Mesenchymal stem cell (in vitro differentiated cells and primary cell): ENCODE measurements around the gene DIP2C.
"Not testable (repeated sequence)": the region's sequence is repeated elsewhere in the genome, so short reads cannot be mapped to it uniquely, and the experiment has no call there.

Experiments
- DNase-seq: peaks from one replicate; pipeline ENCODE4 v3.0.0-alpha.2; 2013
- H2AFZ ChIP-seq: one replicate; pipeline ENCODE4 v1.6.1; 2013; ENCODE audit warnings: low read depth, mild to moderate bottlenecking, control low read depth, inconsistent platforms, low read length, moderate library complexity
- H2AK5ac ChIP-seq: 2 replicates; pipeline ENCODE4 v1.6.1; 2013; ENCODE audit warnings: low read length, moderate library complexity, mild to moderate bottlenecking, inconsistent platforms; ENCODE audit not compliant: severe bottlenecking
- H2BK120ac ChIP-seq: one replicate; pipeline ENCODE4 v1.6.1; 2013; ENCODE audit warnings: low read depth, mild to moderate bottlenecking, inconsistent platforms, low read length, moderate library complexity
- H2BK12ac ChIP-seq, 2 experiments: one replicate each; pipeline ENCODE4 v1.6.1; 2013; ENCODE audit warnings: inconsistent platforms in 2 of 2, low read length in 2 of 2, mild to moderate bottlenecking in 2 of 2, moderate library complexity in 2 of 2, control low read depth in 1 of 2
- H2BK15ac ChIP-seq: one replicate; pipeline ENCODE4 v1.6.1; 2013; ENCODE audit warnings: mild to moderate bottlenecking, low read depth, inconsistent platforms; ENCODE audit not compliant: poor library complexity, severe bottlenecking
- H2BK5ac ChIP-seq: 2 replicates; pipeline ENCODE4 v1.6.1; 2013; ENCODE audit warnings: low read depth, mild to moderate bottlenecking, low read length, control low read depth, inconsistent platforms; ENCODE audit not compliant: poor library complexity, severe bottlenecking
- H3K14ac ChIP-seq, 2 experiments: one replicate each; pipeline ENCODE4 v1.6.1; 2013; ENCODE audit warnings: inconsistent platforms in 2 of 2, low read length in 2 of 2, control low read depth in 1 of 2, mild to moderate bottlenecking in 1 of 2, moderate library complexity in 1 of 2
- H3K18ac ChIP-seq, 2 experiments: one replicate each; pipeline ENCODE4 v1.6.1; 2013; ENCODE audit warnings: inconsistent platforms in 2 of 2, low read length in 2 of 2, control low read depth in 1 of 2, low read depth in 1 of 2, mild to moderate bottlenecking in 1 of 2
- H3K23ac ChIP-seq, 2 experiments: one replicate each; pipeline ENCODE4 v1.6.1; 2013; ENCODE audit warnings: inconsistent platforms in 2 of 2, low read length in 2 of 2, mild to moderate bottlenecking in 2 of 2, moderate library complexity in 2 of 2, control low read depth in 1 of 2
- H3K27ac ChIP-seq: 2 replicates; pipeline ENCODE4 v1.5.1; 2013; ENCODE audit warnings: mild to moderate bottlenecking, moderate library complexity, low read length, control low read depth, inconsistent platforms; ENCODE audit not compliant: poor library complexity, severe bottlenecking
- H3K27me3 ChIP-seq, 2 experiments: 2 replicates each; pipeline versions ENCODE4 v1.6.1 to v1.7.0; 2013; ENCODE audit warnings: low read length in 2 of 2, mild to moderate bottlenecking in 2 of 2, moderate library complexity in 2 of 2, control low read depth in 1 of 2, inconsistent platforms in 1 of 2; ENCODE audit not compliant: control insufficient read depth in 1 of 2, insufficient read depth in 1 of 2
- H3K36me3 ChIP-seq, 2 experiments: 2 replicates each; pipeline versions ENCODE4 v1.6.1 to v1.7.0; 2013; ENCODE audit warnings: low read length in 2 of 2, control low read depth in 1 of 2, inconsistent platforms in 1 of 2, low read depth in 1 of 2, mild to moderate bottlenecking in 1 of 2; ENCODE audit not compliant: insufficient read depth in 2 of 2, control insufficient read depth in 1 of 2
- H3K4ac ChIP-seq, 2 experiments: one replicate each; pipeline ENCODE4 v1.6.1; 2013; ENCODE audit warnings: inconsistent platforms in 2 of 2, low read length in 2 of 2, mild to moderate bottlenecking in 2 of 2, moderate library complexity in 2 of 2, control low read depth in 1 of 2, low read depth in 1 of 2
- H3K4me1 ChIP-seq: 2 replicates; pipeline ENCODE4 v1.6.1; 2013; ENCODE audit warnings: low read depth, low read length, control low read depth; ENCODE audit not compliant: control insufficient read depth, insufficient read depth
- H3K4me2 ChIP-seq: 2 replicates; pipeline ENCODE4 v1.6.1; 2013; ENCODE audit warnings: low read length, mild to moderate bottlenecking, inconsistent platforms; ENCODE audit not compliant: poor library complexity, severe bottlenecking
- H3K4me3 ChIP-seq, 2 experiments: 2 replicates each; pipeline versions ENCODE4 v1.5.1 to v1.7.0; 2013; ENCODE audit warnings: low read length in 2 of 2, mild to moderate bottlenecking in 2 of 2, control low read depth in 1 of 2, low read depth in 1 of 2; ENCODE audit not compliant: insufficient read depth in 1 of 2
- H3K79me1 ChIP-seq: replicated peaks from 2 replicates; pipeline ENCODE4 v1.6.1; 2013; ENCODE audit warnings: mild to moderate bottlenecking, control low read depth, low read length, inconsistent platforms; ENCODE audit not compliant: poor library complexity, severe bottlenecking
- H3K9ac ChIP-seq: 2 replicates; pipeline ENCODE4 v1.7.0; 2013; ENCODE audit warnings: mild to moderate bottlenecking, low read length, moderate library complexity
- H3K9me3 ChIP-seq: 2 replicates; pipeline ENCODE4 v1.7.0; 2013; ENCODE audit warnings: mild to moderate bottlenecking, low read length; ENCODE audit not compliant: control insufficient read depth
- H4K8ac ChIP-seq: one replicate; pipeline ENCODE4 v1.6.1; 2013; ENCODE audit warnings: inconsistent platforms, mild to moderate bottlenecking, low read length, moderate library complexity
- H4K91ac ChIP-seq: one replicate; pipeline ENCODE4 v1.6.1; 2013; ENCODE audit warnings: mild to moderate bottlenecking, low read length, inconsistent platforms
- WGBS: methylation state at CpG from one replicate; pipeline ENCODE4 v1.1.7; 2013; ENCODE audit warnings: mixed read lengths; 5-methylcytosine and 5-hydroxymethylcytosine counted together

The DIP2C gene

DNA sequence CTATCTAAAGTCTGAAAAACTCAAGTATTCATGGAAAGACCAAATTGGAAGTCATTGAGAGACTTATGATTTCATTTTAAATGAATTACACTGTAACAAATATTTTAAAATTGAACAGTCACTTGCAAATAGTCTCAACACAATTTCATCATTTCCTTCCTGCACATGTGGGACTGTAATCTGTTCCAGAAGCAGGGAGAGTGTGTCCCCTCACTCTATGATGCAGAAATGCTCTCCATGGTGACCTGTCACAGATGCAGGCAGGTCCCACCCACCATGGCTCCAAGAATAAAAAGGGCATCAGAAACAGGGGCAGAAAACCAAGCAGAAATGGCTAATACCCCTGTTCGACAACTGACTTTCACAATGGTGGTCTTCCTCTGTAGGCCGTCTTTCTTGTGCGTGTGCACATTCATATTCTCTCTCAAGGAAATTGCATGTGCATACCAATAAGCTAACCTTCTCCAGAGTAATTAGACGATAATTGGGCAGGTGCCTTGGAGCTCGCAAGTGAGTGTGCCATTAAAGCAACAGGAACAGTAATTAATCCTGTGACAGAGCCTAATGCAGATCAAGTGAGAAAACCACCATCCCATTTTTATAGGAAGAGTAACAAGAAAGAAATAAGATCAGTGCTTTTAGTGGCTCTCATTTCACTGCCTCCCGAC, 383.3 kb downstream of the DIP2C start:
- Histone ChIP-seq H3K18ac (no peak overlapping the region), H3K4ac (no peak overlapping the region), H3K27me3 (no peaks in the 10 kb centered on the region), H3K36me3 (peaks cover 53 to 54% of the 10 kb centered on the region in 2 experiments), H2BK120ac (no peak overlapping the region), H3K4me1 (peaks cover 8% of the 10 kb centered on the region), H3K14ac (no peak overlapping the region), H2BK5ac (no peak overlapping the region), H3K79me1 (peaks cover 11% of the 10 kb centered on the region), H2BK15ac (no peak overlapping the region), H4K91ac (no peak overlapping the region), H2AFZ (no peak overlapping the region), H3K9ac (no peak overlapping the region), H3K27ac (no peak overlapping the region), H3K9me3 (no peaks in the 10 kb centered on the region), H3K23ac (no peak overlapping the region), H4K8ac (no peak overlapping the region), H2BK12ac (no peak overlapping the region), H3K4me3 (no peak overlapping the region), H3K4me2 (no peak overlapping the region), H2AK5ac (no peak overlapping the region)
- WGBS: over 99% methylated on average over 6 of the region's 6 CpGs
- DNase-seq: no peak

DNA sequence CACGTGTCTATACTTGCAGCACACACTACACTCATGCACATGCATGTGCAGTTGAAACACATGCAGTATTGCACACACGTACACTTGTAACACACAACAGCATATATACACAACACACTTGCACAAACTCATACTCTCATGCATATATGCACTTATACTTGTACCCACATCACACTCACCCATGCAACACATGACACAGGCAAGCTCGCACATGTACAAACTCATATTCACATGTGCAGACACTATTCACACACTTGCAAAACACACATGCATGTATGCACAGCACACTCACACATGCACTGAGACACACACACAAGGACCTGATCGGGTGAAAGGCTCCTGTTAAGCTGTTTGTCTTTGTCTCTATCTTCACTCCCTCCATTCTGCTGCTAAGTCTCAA, 384.4 kb downstream of the DIP2C start:
- Histone ChIP-seq H4K91ac (no peak overlapping the region), H2BK5ac (no peak overlapping the region), H2BK120ac (no peak overlapping the region), H2AFZ (no peak overlapping the region), H3K27ac (no peak overlapping the region), H2BK12ac (no peak overlapping the region), H3K4me3 (no peak overlapping the region), H3K9me3 (no peaks in the 10 kb centered on the region), H3K4me2 (no peak overlapping the region), H2BK15ac (no peak overlapping the region), H3K36me3 (peaks cover 55 to 56% of the 10 kb centered on the region in 2 experiments), H3K9ac (no peak overlapping the region), H4K8ac (no peak overlapping the region), H3K4me1 (peaks cover 3% of the 10 kb centered on the region), H3K18ac (no peak overlapping the region), H3K27me3 (no peaks in the 10 kb centered on the region), H3K79me1 (peaks cover 11% of the 10 kb centered on the region), H3K4ac (no peak overlapping the region), H3K14ac (no peak overlapping the region), H3K23ac (no peak overlapping the region), H2AK5ac (no peak overlapping the region)
- 96% methylated on average over 4 of the region's 4 CpGs for WGBS
- no peak for DNase-seq

DNA sequence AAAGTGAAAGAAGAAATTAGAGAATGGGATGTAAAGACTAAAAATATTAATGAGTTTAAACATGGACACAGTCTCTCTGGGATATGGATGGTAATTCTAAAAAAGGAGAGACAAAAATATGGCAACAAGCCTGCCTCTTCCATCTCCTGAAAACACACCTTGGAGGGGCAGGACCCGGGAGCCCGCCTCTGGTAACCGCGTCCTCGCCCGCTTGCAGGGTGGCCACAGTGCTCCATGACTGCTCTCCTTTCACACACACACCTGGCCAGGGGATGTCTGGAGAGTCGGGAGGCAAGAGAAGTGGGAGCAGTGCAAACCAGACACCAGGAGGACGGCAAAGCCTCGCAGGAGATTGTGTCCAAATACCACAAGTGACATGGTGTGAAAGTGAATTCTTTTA, 387.9 kb downstream of the DIP2C start:
- Histone ChIP-seq H3K23ac (no peak overlapping the region), H2AFZ (no peak overlapping the region), H4K91ac (no peak overlapping the region), H2AK5ac (no peak overlapping the region), H2BK12ac (no peak overlapping the region), H3K27ac (no peak overlapping the region), H2BK5ac (no peak overlapping the region), H3K9ac (no peak overlapping the region), H3K9me3 (no peaks in the 10 kb centered on the region), H4K8ac (no peak overlapping the region), H2BK120ac (no peak overlapping the region), H3K18ac (no peak overlapping the region), H3K79me1 (peaks cover 17% of the 10 kb centered on the region), H3K14ac (no peak overlapping the region), H3K36me3 (peaks cover 30 to 40% of the 10 kb centered on the region in 2 experiments), H2BK15ac (no peak overlapping the region), H3K27me3 (no peaks in the 10 kb centered on the region), H3K4me1 (no peaks in the 10 kb centered on the region), H3K4ac (no peak overlapping the region), H3K4me2 (no peak overlapping the region), H3K4me3 (no peak overlapping the region)
- 88% methylated on average over 6 of the region's 9 CpGs for WGBS
- no peak for DNase-seq

DNA sequence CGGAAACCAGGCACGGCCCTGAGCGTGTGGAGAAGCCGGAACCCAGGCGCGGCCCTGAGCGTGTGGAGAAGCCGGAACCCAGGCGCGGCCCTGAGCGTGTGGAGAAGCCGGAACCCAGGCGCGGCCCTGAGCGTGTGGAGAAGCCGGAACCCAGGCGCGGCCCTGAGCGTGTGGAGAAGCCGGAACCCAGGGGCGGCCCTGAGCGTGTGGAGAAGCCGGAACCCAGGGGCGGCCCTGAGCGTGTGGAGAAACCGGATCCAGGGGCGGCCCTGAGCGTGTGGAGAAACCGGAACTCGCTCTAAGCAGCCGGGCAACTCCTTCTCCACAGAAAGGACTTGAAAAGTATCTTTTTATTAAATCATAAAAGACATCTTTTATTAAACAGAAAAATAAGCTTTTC, 388.9 kb downstream of the DIP2C start:
- H3K9ac ChIP-seq, H3K4me1 ChIP-seq, H3K18ac ChIP-seq, H3K4me3 ChIP-seq, H2AK5ac ChIP-seq, H4K8ac ChIP-seq, H2AFZ ChIP-seq, H3K4ac ChIP-seq, H3K9me3 ChIP-seq, H3K27me3 ChIP-seq, DNase-seq, H3K27ac ChIP-seq, H3K14ac ChIP-seq, H4K91ac ChIP-seq, H3K23ac ChIP-seq, H2BK12ac ChIP-seq, H2BK120ac ChIP-seq, H2BK15ac ChIP-seq, H2BK5ac ChIP-seq, H3K4me2 ChIP-seq: not testable (repeated sequence)
- Histone ChIP-seq H3K36me3 (peaks cover 25 to 33% of the 10 kb centered on the region in 2 experiments), H3K79me1 (peaks cover 17% of the 10 kb centered on the region)
- whole genome bisulfite sequencing: 98% methylated on average over 26 of the region's 31 CpGs
